GM12872 (cell line): Measurements from ENCODE around the gene ZNF385C.

ENCODE experiments used
- CTCF ChIP-seq: IDR thresholded peaks from 3 replicates; pipeline ENCODE4 v1.5.1; 2011; ENCODE audit warnings: low read depth, mild to moderate bottlenecking, low read length, moderate library complexity; ENCODE audit not compliant: insufficient read depth

ZNF385C gene

GRCh38 chr17:42129109-42129837 lies 31.0 kb upstream of the ZNF385C start:
- TF ChIP-seq CTCF: no peak

DNA sequence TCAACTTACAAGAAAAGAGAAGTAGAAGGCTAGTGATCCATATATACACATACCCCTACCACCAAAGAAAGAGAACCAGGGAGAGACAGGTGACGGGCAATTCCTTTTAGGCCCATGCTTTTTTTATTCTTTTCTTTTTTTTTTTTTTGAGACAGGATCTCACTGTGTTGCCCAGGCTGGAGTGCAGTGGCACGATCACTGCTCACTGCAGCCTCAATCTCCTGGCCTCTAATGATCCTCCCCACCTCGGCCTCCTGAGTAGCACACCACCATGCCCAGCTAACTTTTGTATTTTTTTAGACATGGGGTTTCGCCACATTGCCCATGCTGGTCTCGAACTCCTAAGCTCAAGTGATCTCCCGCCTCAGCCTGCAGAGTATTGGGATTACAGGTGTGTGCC lies 29.1 kb upstream of the ZNF385C start:
- TF ChIP-seq CTCF: no peak

- no peak for TF ChIP-seq CTCF
These were observed 28.6 kb upstream of the ZNF385C start for GRCh38 chr17:42126836-42127235.

DNA sequence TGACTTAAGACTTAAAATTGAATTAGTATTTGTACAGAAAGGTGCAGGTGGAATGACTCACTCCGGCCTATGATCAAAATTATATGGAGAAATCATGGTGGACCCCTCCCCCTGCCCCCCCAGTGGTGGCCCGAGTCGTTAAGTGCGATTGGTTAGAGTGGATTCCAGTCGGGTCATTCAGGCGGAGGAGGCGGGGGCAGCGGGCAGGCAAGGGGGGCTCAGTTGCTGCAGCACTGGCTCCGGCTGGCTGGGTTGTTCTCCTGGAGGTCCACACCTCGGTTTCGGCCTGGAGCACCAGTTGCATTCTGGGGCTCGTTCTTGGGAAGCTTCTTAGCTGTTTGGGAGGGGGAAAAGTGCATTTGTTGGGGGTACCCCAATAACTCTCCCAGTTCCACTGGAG lies 27.3 kb upstream of the ZNF385C start:
- no peak for TF ChIP-seq CTCF

DNA sequence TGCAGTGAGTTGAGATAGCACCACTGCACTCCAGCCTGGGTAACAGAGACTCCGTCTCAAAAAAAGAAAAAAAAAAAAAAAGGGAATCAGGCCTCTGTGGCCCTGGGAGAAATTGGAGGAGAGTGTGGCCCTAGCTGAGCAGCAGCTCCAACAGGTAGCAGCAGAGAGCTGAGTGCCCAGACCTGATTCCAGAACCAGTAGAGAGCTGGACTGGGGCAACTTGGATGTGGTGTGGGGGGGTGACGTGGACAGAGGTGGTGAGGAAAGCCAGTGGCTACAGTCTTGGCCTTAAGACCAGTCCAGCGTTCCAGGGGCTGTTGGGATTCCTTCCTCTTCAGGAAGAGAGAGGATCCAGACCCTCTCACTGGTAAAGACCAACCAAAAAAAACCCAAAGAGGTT lies 26.0 kb upstream of the ZNF385C start:
- no peak for TF ChIP-seq CTCF

DNA sequence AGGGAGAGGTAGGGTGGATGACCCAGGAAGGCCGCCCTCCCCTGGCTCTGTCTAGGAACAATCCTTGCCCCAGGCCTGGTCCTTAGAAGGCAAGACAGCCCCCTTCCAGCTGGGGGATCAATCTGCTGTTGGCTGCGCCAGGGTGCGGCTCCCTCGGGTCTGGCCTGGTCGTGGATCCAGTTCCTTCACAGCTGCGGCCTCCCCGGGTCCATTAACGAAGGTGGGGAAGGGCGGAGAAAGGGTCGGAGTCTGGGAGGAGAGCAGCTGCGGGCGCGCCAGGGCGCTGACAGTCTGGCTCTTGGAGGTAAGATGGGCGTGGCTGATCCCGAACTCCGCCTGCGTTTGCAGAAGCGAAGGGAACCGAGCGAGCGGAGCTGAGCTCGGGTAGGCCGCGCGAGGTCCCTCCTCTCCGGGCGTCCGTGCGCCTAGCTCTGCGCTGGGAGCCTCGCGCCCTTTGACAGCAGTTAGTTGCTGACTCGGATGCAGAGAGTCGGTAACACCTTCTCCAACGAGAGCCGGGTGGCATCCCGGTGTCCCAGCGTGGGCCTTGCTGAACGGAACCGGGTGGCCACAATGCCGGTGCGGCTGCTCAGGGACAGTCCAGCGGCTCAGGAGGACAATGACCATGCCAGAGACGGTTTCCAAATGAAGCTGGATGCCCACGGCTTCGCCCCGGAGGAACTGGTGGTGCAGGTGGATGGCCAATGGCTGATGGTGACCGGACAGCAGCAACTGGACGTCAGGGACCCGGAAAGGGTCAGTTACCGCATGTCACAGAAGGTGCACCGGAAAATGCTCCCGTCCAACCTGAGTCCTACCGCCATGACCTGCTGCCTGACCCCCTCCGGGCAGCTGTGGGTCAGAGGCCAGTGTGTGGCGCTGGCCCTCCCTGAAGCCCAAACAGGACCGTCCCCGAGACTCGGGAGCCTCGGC lies 24.4 kb upstream of the ZNF385C start, which contains the start of gene HSPB9:
Gene HSPB9, plus strand, starts transcription at position 434 of the 933 bp plus-strand sequence. Its CDS starts 47 bp downstream, at position 481.
- TF ChIP-seq CTCF: no peak
